Hepatocyte (in vitro differentiated cells): ENCODE data around the gene CCDC91. TPM values are rescaled to one million over a fixed set of nuclear protein-coding genes. Genes with fewer than 3 reads are reported as not detected.

Source experiments
- DNase-seq: peaks from one replicate; pipeline ENCODE4 v3.0.0-alpha.2; 2016; ENCODE audit warnings: low spot score
- H2AFZ ChIP-seq: fragments of 200-600 bp; sonication (generic); 2 replicates; pipeline ENCODE4 v1.6.0; 2016; ENCODE audit warnings: antibody characterized with exemption, mild to moderate bottlenecking
- H3K27ac ChIP-seq: fragments of 200-600 bp; sonication (generic); 2 replicates; pipeline ENCODE4 v1.5.1; 2016; ENCODE audit warnings: mild to moderate bottlenecking
- H3K27me3 ChIP-seq: fragments of 200-600 bp; sonication (generic); 2 replicates; pipeline ENCODE4 v1.6.1; 2016
- H3K36me3 ChIP-seq: fragments of 200-600 bp; sonication (generic); replicated peaks from 2 replicates; pipeline ENCODE4 v1.5.1; 2016; ENCODE audit warnings: low read depth; ENCODE audit not compliant: insufficient read depth
- H3K4me1 ChIP-seq: fragments of 200-600 bp; sonication (generic); 2 replicates; pipeline ENCODE4 v1.5.1; 2016; ENCODE audit warnings: mild to moderate bottlenecking, moderate library complexity; ENCODE audit not compliant: insufficient read depth
- H3K4me2 ChIP-seq: fragments of 200-600 bp; sonication (generic); 2 replicates; pipeline ENCODE4 v1.6.0; 2016
- H3K4me3 ChIP-seq: fragments of 200-600 bp; sonication (generic); 2 replicates; pipeline ENCODE4 v1.5.1; 2016; ENCODE audit warnings: mild to moderate bottlenecking
- H3K79me2 ChIP-seq: fragments of 200-600 bp; sonication (generic); 2 replicates; pipeline ENCODE4 v1.6.0; 2017; ENCODE audit warnings: mild to moderate bottlenecking
- H3K9me2 ChIP-seq: fragments of 200-600 bp; sonication (generic); replicated peaks from 2 replicates; pipeline ENCODE4 v1.6.0; 2017; ENCODE audit warnings: mild to moderate bottlenecking; ENCODE audit not compliant: insufficient read depth
- H3K9me3 ChIP-seq: fragments of 200-600 bp; sonication (generic); 2 replicates; pipeline ENCODE4 v1.5.1; 2016; ENCODE audit warnings: low read depth, mild to moderate bottlenecking
- H4K20me1 ChIP-seq: fragments of 200-600 bp; sonication (generic); 2 replicates; pipeline ENCODE4 v1.6.0; 2016; ENCODE audit warnings: mild to moderate bottlenecking; ENCODE audit not compliant: insufficient read depth, poor library complexity, severe bottlenecking
- CTCF ChIP-seq: fragments of 200-600 bp; sonication (generic); IDR thresholded peaks from 2 replicates; pipeline ENCODE4 v1.5.1; 2016; ENCODE audit warnings: antibody characterized with exemption, mild to moderate bottlenecking; ENCODE audit not compliant: poor library complexity
- EZH2 ChIP-seq: fragments of 200-600 bp; sonication (generic); IDR thresholded peaks from 2 replicates; pipeline ENCODE4 v1.6.1; 2016; ENCODE audit warnings: antibody characterized with exemption, mild to moderate bottlenecking, borderline replicate concordance
- EZH2phosphoT487 ChIP-seq: fragments of 200-600 bp; sonication (generic); IDR thresholded peaks from one replicate; pipeline ENCODE4 v1.6.1; 2018; ENCODE audit warnings: antibody characterized with exemption, mild to moderate bottlenecking, low read depth, moderate library complexity; ENCODE audit not compliant: unreplicated experiment, severe bottlenecking
- WGBS: methylation state at CpG from one replicate; pipeline ENCODE4 v1.1.6; 2016; ENCODE audit warnings: low lambda C conversion rate; ENCODE audit errors: missing lambda C conversion rate; 5-methylcytosine and 5-hydroxymethylcytosine counted together
- polyA plus RNA-seq: library from polyadenylated mRNA; unstranded; fragments of >200 nt; fragmentation: Nextera tagmentation; extraction: Ambion mirVana; gene quantifications from 2 replicates; pipeline ENCODE4 v1.2.1, GENCODE V29; 2016
- total RNA-seq: library from RNA; depleted of rRNA; stranded (reverse); fragments of >200 nt; gene quantifications from 2 replicates; pipeline ENCODE4 v1.2.3, GENCODE V29; 2014

CCDC91 gene
- total and polyA plus RNA-seq, 2 experiments from 2014 or later, result 14.2 to 15.1 TPM

- Histone ChIP-seq H3K36me3 (no peaks in the 10 kb centered on the region), H3K27me3 (no peaks in the 10 kb centered on the region), H3K9me3 (no peaks in the 10 kb centered on the region), H3K27ac (no peak overlapping the region), H3K79me2 (no peaks in the 10 kb centered on the region), H3K4me3 (no peak overlapping the region), H3K4me2 (no peak overlapping the region), H3K4me1 (no peaks in the 10 kb centered on the region), H3K9me2 (no peaks in the 10 kb centered on the region), H4K20me1 (no peaks in the 10 kb centered on the region), H2AFZ (no peak overlapping the region)
- WGBS, result 71% methylated on average over 1 of the region's 1 CpG
- no peak for DNase-seq
- TF ChIP-seq CTCF (no peak), EZH2phosphoT487 (no peak), EZH2 (no peak)
These were observed 322.6 kb downstream of the CCDC91 start for GRCh38 chr12:28512876-28513275.

- Histone ChIP-seq H3K27ac (no peak overlapping the region), H3K9me3 (no peaks in the 10 kb centered on the region), H3K79me2 (no peaks in the 10 kb centered on the region), H4K20me1 (no peaks in the 10 kb centered on the region), H3K4me3 (no peak overlapping the region), H3K9me2 (no peaks in the 10 kb centered on the region), H3K27me3 (no peaks in the 10 kb centered on the region), H2AFZ (no peak overlapping the region), H3K4me2 (no peak overlapping the region), H3K36me3 (no peaks in the 10 kb centered on the region), H3K4me1 (no peaks in the 10 kb centered on the region)
- 88% methylated on average over 1 of the region's 1 CpG for WGBS
- TF ChIP-seq EZH2 (no peak), EZH2phosphoT487 (no peak)
- DNase-seq, result no peak
These were observed 323.7 kb downstream of the CCDC91 start for GRCh38 chr12:28513983-28514382.

- Histone ChIP-seq H2AFZ (no peak overlapping the region), H3K79me2 (no peaks in the 10 kb centered on the region), H3K9me2 (no peaks in the 10 kb centered on the region), H4K20me1 (no peaks in the 10 kb centered on the region), H3K36me3 (no peaks in the 10 kb centered on the region), H3K9me3 (no peaks in the 10 kb centered on the region), H3K27me3 (no peaks in the 10 kb centered on the region), H3K4me1 (no peaks in the 10 kb centered on the region), H3K4me3 (no peak overlapping the region), H3K4me2 (no peak overlapping the region), H3K27ac (no peak overlapping the region)
- WGBS, result 66% methylated on average over 1 of the region's 1 CpG
- TF ChIP-seq EZH2 (no peak), EZH2phosphoT487 (no peak), CTCF (no peak)
- DNase-seq, result no peak
These were observed 326.8 kb downstream of the CCDC91 start for GRCh38 chr12:28517101-28517500.

- H3K4me2 ChIP-seq, result no peak overlapping the region
- H2AFZ ChIP-seq, result no peak overlapping the region
- no peaks in the 10 kb centered on the region for H3K36me3 ChIP-seq
- no peaks in the 10 kb centered on the region for H3K9me3 ChIP-seq
- WGBS, result 94% methylated on average over 5 of the region's 5 CpGs
- TF ChIP-seq EZH2phosphoT487, result no peak
- TF ChIP-seq CTCF, result no peak
- TF ChIP-seq EZH2, result no peak
- no peak for DNase-seq
- H3K27me3 ChIP-seq, result no peaks in the 10 kb centered on the region
- H4K20me1 ChIP-seq, result no peaks in the 10 kb centered on the region
- H3K79me2 ChIP-seq, result no peaks in the 10 kb centered on the region
- H3K4me1 ChIP-seq, result no peaks in the 10 kb centered on the region
- H3K27ac ChIP-seq, result no peak overlapping the region
- H3K9me2 ChIP-seq, result no peaks in the 10 kb centered on the region
- H3K4me3 ChIP-seq, result no peak overlapping the region
These were observed 337.5 kb downstream of the CCDC91 start for GRCh38 chr12:28527631-28528249.
